Breast epithelium (tissue), 4 donors: Measurements from ENCODE around the gene FERMT1. TPM values are rescaled to one million over a fixed set of nuclear protein-coding genes. Genes with fewer than 3 reads are reported as not detected.

Experiments
- DNase-seq, 2 donors: peaks; one replicate each; pipeline ENCODE4 v3.0.0-alpha.2; 2019; ENCODE audit warnings: low spot score in 2 of 2
- H3K27ac ChIP-seq, 2 donors: fragments of 200-600 bp; sonication (generic) in 1 of 2; one replicate each; pipeline ENCODE4 v1.5.1; 2016 to 2019; ENCODE audit warnings: mild to moderate bottlenecking in 1 of 2
- H3K27me3 ChIP-seq, 2 donors: fragments of 200-600 bp; sonication (generic) in 1 of 2; one replicate each; pipeline versions ENCODE4 v1.5.1 to v1.6.0; 2017 to 2019; ENCODE audit warnings: control low read depth in 1 of 2, mild to moderate bottlenecking in 1 of 2
- H3K36me3 ChIP-seq: fragments of 200-600 bp; one replicate; pipeline ENCODE4 v1.5.1; 2019
- H3K4me1 ChIP-seq, 2 donors: fragments of 200-600 bp; sonication (generic); one replicate each; pipeline ENCODE4 v1.5.1; 2016 to 2019; ENCODE audit warnings: control low read depth in 1 of 2
- H3K4me3 ChIP-seq, 3 donors: fragments of 200-600 bp; sonication (generic); 1 replicate in 2 of 3; 2 replicates in 1 of 3; pipeline ENCODE4 v1.5.1; 2016 to 2019; ENCODE audit warnings: mild to moderate bottlenecking in 3 of 3, moderate library complexity in 2 of 3
- H3K9me3 ChIP-seq, 2 donors: fragments of 200-600 bp; sonication (generic) in 1 of 2; one replicate each; pipeline ENCODE4 v1.5.1; 2016 to 2019; ENCODE audit warnings: control low read depth in 1 of 2
- CTCF ChIP-seq, 3 donors: fragments of 450-650 bp; IDR thresholded peaks; one replicate each; pipeline ENCODE4 v1.5.1; 2016 to 2017; ENCODE audit warnings: antibody characterized with exemption in 3 of 3, mild to moderate bottlenecking in 3 of 3, moderate library complexity in 3 of 3
- POLR2A ChIP-seq: fragments of 450-650 bp; IDR thresholded peaks from one replicate; pipeline ENCODE4 v1.6.1; 2016; ENCODE audit warnings: antibody characterized with exemption, mild to moderate bottlenecking, moderate library complexity
- POLR2AphosphoS5 ChIP-seq, 3 donors: sonication (generic); formaldehyde crosslinking; IDR thresholded peaks; one replicate each; pipeline ENCODE4 v1.6.1; 2017; ENCODE audit warnings: antibody characterized with exemption in 3 of 3
- intact Hi-C: fragments of 100-400 bp; cut with DNase I; formaldehyde crosslinking; loops from one replicate; pipeline ENCODE4 v1.15.1; 2023; ENCODE audit warnings: low total_unique reads
- total RNA-seq, 3 donors: library from RNA; depleted of rRNA; stranded (reverse); fragments of >200 nt; gene quantifications; one replicate each; pipeline ENCODE4 v1.1.0, GENCODE V29; 2016

Gene FERMT1
- total RNA-seq = 1 to 10 TPM in 1 of 3 donors, under 1 TPM in 2; under 0.01 to 2.0 (median 0.98) TPM

- peak within 1 kb of the TSS; percentile 33 to 45 for H3K27ac ChIP-seq
- intact Hi-C loops = no loop called here
- DNase-seq = peak in 1 of 2 donors; percentile 55
Measured at GRCh38 chr20:6122873-6123648, at the start of gene FERMT1. Gene FERMT1 (minus strand): TSS chr20:6123030. CDS start chr20:6119554, 3,476 bp downstream.

GRCh38 chr20:6169251-6169650 is 46.4 kb upstream of the FERMT1 start:
- Histone ChIP-seq H3K4me3 (no peak overlapping the region), H3K36me3 (no peaks in the 10 kb centered on the region), H3K27me3 (no peaks in the 10 kb centered on the region), H3K4me1 (no peaks in the 10 kb centered on the region), H3K27ac (no peak overlapping the region), H3K9me3 (peaks cover 0 to 10% of the 10 kb centered on the region in 2 donors)
- DNase-seq = no peak
- intact Hi-C loops = no loop called here
- TF ChIP-seq CTCF (IDR thresholded peaks at IDR 0.05) (no peak), POLR2A (no peak), POLR2AphosphoS5 (IDR thresholded peaks at IDR 0.05) (no peak)

More at GRCh38 chr20:6122873-6123648, at the start of gene FERMT1:
- no peaks in the 10 kb centered on the region for H3K9me3 ChIP-seq
- H3K27me3 ChIP-seq = no peaks in the 10 kb centered on the region
- peak within 1 kb of the TSS; percentile 38 to 66 (median 56) for H3K4me3 ChIP-seq
- no peaks in the 10 kb centered on the region for H3K4me1 ChIP-seq
- TF ChIP-seq POLR2A (no peak), POLR2AphosphoS5 (IDR thresholded peaks at IDR 0.05) (no peak), CTCF (IDR thresholded peaks at IDR 0.05) (no peak)
- H3K36me3 ChIP-seq = no peaks in the 10 kb centered on the region

DNA sequence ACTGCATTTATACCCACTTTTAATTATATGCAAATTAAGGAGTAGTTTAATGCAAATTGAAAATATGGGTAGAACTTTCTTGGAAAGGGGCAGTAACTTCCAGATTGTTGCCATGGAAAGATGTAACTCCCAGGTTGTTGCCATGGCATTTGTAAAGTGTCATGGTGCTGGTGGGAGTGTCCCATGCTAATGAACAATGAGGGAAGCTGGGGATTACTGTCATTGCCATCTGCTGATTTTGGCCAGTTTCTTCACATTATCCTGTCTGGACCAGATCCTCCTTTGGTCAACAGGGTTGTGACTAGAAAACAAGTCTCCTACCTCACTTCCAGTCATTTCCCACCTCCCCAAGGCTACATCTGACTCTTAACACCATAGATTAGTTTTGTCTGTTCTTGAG is 45.4 kb upstream of the FERMT1 start:
- Histone ChIP-seq H3K36me3 (no peaks in the 10 kb centered on the region), H3K9me3 (peaks cover 0 to 10% of the 10 kb centered on the region in 2 donors), H3K4me1 (no peaks in the 10 kb centered on the region), H3K27me3 (no peaks in the 10 kb centered on the region), H3K4me3 (no peak overlapping the region), H3K27ac (no peak overlapping the region)
- intact Hi-C loops = no loop called here
- TF ChIP-seq CTCF (IDR thresholded peaks at IDR 0.05) (no peak), POLR2A (no peak), POLR2AphosphoS5 (IDR thresholded peaks at IDR 0.05) (no peak)
- no peak for DNase-seq

DNA sequence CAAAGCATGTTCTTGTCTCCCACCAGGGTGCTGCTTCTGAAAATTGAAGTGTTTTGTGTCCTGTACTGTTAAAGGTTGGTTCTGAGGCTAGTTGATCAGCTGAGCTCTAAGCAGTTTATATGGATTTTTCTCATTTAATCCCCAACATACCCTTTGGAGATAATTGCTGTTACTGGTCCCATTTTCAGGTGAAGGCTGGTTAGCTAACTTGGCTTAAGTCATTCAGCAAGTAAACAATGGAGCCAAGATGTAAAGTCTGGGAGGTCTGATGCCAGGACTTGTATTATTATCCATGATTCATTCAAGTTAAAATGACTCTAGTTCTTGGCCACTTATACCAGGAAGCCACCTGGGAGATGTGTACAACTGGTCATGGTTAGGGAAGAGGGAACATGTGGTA is 42.5 kb upstream of the FERMT1 start:
- Histone ChIP-seq H3K27me3 (no peaks in the 10 kb centered on the region), H3K27ac (no peak overlapping the region), H3K36me3 (no peaks in the 10 kb centered on the region), H3K9me3 (no peaks in the 10 kb centered on the region), H3K4me3 (no peak overlapping the region), H3K4me1 (no peaks in the 10 kb centered on the region)
- DNase-seq = no peak
- intact Hi-C loops = no loop called here
- no peak for TF ChIP-seq CTCF (IDR thresholded peaks at IDR 0.05)
- TF ChIP-seq POLR2AphosphoS5 (IDR thresholded peaks at IDR 0.05) = no peak
